OCI-LY3 (cell line): ENCODE measurements around the gene ZAR1.

ENCODE experiments used
- H2AFZ ChIP-seq: fragments of 200-600, 300-600 bp; shearing (Covaris generic); 2 replicates; pipeline ENCODE4 v1.6.0; 2014; ENCODE audit warnings: antibody characterized with exemption, low read depth, low read length
- H3K27ac ChIP-seq: fragments of 200-600, 300-600 bp; sonication (generic); 2 replicates; pipeline ENCODE4 v1.5.1; 2014; ENCODE audit warnings: mild to moderate bottlenecking, low read length, moderate library complexity, mixed read lengths
- H3K27me3 ChIP-seq: fragments of 200-600, 300-600 bp; sonication (generic); 2 replicates; pipeline ENCODE4 v1.6.1; 2014; ENCODE audit warnings: low read depth, low read length, mixed read lengths
- H3K36me3 ChIP-seq: fragments of 200-600, 300-600 bp; sonication (generic); replicated peaks from 2 replicates; pipeline ENCODE3; 2014; ENCODE audit warnings: low read depth, low read length, mixed read lengths
- H3K4me1 ChIP-seq: fragments of 300-600, 200-600 bp; sonication (generic); 2 replicates; pipeline ENCODE4 v1.6.1; 2014; ENCODE audit warnings: low read length, mixed read lengths
- H3K4me2 ChIP-seq: fragments of 200-600, 300-600 bp; sonication (generic); 2 replicates; pipeline ENCODE4 v1.6.1; 2014; ENCODE audit warnings: low read length, mixed read lengths
- H3K4me3 ChIP-seq: fragments of 300-600, 200-600 bp; sonication (generic); 2 replicates; pipeline ENCODE4 v1.5.1; 2014; ENCODE audit warnings: antibody characterized with exemption, mild to moderate bottlenecking, low read length, moderate library complexity
- H3K79me2 ChIP-seq: fragments of 300-600, 200-600 bp; shearing (Covaris generic); 2 replicates; pipeline ENCODE4 v1.6.1; 2014; ENCODE audit warnings: mild to moderate bottlenecking, low read length, mixed read lengths
- H3K9ac ChIP-seq: fragments of 300-600, 200-600 bp; shearing (Covaris generic); 2 replicates; pipeline ENCODE4 v1.6.0; 2014; ENCODE audit warnings: mild to moderate bottlenecking, low read length, moderate library complexity
- H3K9me3 ChIP-seq: fragments of 200-600, 300-600 bp; shearing (Covaris generic); 2 replicates; pipeline ENCODE4 v1.6.1; 2014; ENCODE audit warnings: low read length, mixed read lengths; ENCODE audit not compliant: insufficient read depth
- H4K20me1 ChIP-seq: fragments of 200-600, 300-600 bp; sonication (generic); 2 replicates; pipeline ENCODE4 v1.6.1; 2016; ENCODE audit warnings: low read length, mixed read lengths; ENCODE audit not compliant: insufficient read depth
- EZH2phosphoT487 ChIP-seq: fragments of 200-600 bp; shearing (Covaris generic); IDR thresholded peaks from 2 replicates; pipeline ENCODE4 v1.6.1; 2018; ENCODE audit warnings: antibody characterized with exemption, mixed run types, low read depth
- TF ChIP-seq, protein P1 (sequence below): fragments of 200-600, 300-600 bp; sonication (generic); IDR thresholded peaks from 2 replicates; pipeline ENCODE4 v1.5.1; 2014; ENCODE audit warnings: antibody characterized with exemption, low read length, low read depth

The ZAR1 gene

DNA sequence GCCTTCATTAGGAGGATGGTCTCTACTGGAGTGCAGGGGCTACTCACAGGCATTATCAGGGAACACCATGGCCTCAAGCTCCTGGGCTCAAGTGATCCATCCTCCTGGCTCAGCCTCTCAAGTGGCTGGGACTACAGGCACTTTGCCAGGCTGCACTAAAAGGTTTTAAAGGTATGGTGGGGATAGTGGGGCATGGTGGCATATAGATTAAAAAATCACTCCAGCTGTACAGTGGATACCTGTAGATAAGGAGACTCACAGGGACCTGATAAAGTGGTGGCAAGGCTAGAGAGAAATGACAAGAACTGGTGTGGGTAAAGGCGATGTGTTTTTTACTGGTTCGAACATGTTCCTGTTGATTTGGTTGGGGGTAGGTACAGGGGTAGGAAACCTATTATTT is 5.9 kb downstream of the ZAR1 start:
- Histone ChIP-seq H3K27ac (no peak overlapping the region), H3K4me3 (no peak overlapping the region), H2AFZ (no peak overlapping the region), H3K27me3 (no peaks in the 10 kb centered on the region), H3K79me2 (no peaks in the 10 kb centered on the region), H3K36me3 (peaks cover 14% of the 10 kb centered on the region), H3K4me1 (peaks cover 27% of the 10 kb centered on the region), H3K9ac (no peak overlapping the region), H4K20me1 (no peaks in the 10 kb centered on the region; the same call in 1 of the 2 replicates), H3K9me3 (no peaks in the 10 kb centered on the region), H3K4me2 (no peak overlapping the region)
- TF ChIP-seq, protein P1, sequence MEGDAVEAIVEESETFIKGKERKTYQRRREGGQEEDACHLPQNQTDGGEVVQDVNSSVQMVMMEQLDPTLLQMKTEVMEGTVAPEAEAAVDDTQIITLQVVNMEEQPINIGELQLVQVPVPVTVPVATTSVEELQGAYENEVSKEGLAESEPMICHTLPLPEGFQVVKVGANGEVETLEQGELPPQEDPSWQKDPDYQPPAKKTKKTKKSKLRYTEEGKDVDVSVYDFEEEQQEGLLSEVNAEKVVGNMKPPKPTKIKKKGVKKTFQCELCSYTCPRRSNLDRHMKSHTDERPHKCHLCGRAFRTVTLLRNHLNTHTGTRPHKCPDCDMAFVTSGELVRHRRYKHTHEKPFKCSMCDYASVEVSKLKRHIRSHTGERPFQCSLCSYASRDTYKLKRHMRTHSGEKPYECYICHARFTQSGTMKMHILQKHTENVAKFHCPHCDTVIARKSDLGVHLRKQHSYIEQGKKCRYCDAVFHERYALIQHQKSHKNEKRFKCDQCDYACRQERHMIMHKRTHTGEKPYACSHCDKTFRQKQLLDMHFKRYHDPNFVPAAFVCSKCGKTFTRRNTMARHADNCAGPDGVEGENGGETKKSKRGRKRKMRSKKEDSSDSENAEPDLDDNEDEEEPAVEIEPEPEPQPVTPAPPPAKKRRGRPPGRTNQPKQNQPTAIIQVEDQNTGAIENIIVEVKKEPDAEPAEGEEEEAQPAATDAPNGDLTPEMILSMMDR: no peak
- no peak for TF ChIP-seq EZH2phosphoT487

DNA sequence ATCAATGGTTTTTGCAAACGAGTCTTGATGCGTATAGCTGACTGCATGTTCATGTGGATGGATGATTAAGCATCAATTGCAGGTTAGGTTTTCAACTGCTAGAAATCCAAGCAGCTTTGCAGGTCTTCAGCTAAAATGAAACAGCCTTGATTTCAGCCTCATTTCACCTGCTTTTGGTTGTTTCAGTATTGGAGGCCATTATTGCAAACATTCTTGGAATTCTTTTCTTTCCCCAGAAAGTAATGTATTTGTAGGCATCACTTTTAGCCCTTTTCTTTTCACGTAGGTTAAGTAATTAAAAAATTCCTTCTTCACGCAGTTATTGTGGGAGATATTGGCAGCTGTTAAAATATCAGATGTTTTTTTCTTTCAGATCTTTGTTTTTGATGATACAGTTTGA is 8.8 kb downstream of the ZAR1 start:
- no peaks in the 10 kb centered on the region for H3K79me2 ChIP-seq
- H4K20me1 ChIP-seq: no peaks in the 10 kb centered on the region; the same call in 1 of the 2 replicates
- no peak overlapping the region for H2AFZ ChIP-seq
- H3K4me2 ChIP-seq: peak overlapping the region; percentile 71
- H3K4me1 ChIP-seq: peaks cover 34% of the 10 kb centered on the region
- no peaks in the 10 kb centered on the region for H3K27me3 ChIP-seq
- H3K9ac ChIP-seq: no peak overlapping the region
- no peak for TF ChIP-seq EZH2phosphoT487
- peaks cover 21% of the 10 kb centered on the region for H3K36me3 ChIP-seq
- no peaks in the 10 kb centered on the region for H3K9me3 ChIP-seq
- H3K4me3 ChIP-seq: peak overlapping the region; percentile 34; the same call in 1 of the 2 replicates
- H3K27ac ChIP-seq: 0 out of 2 replicates have a peak overlapping the region, but pooled peaks have one; percentile 61

DNA sequence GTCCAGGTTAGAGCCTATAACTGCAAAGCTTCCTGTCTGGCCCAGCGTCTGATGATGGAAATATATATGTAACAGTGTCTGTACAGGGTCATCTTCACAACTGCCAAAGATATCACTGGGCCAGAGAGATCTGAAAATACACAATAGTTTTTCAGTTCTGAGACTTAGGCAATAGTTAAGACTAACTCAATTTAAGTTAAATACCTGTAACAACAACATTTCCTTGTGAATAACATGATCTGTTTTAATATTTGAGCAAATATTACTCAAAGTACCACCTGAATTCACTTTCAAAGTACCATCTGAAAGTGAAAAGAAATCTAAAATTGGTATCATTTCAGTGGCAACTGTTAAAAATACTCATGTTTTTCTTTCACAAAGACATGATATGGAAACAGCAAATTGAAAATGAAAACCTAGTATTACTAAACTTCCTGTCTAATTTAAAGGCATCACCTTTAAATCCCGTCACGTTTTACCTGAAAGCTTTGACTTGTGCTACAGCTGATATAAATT is 9.6 kb downstream of the ZAR1 start:
- Histone ChIP-seq H4K20me1 (no peaks in the 10 kb centered on the region; the same call in 1 of the 2 replicates), H3K27me3 (no peaks in the 10 kb centered on the region), H3K79me2 (no peaks in the 10 kb centered on the region), H3K27ac (peak overlapping the region; percentile 61), H3K4me3 (peak overlapping the region; percentile 34), H2AFZ (no peak overlapping the region), H3K36me3 (peaks cover 21% of the 10 kb centered on the region), H3K9ac (no peak overlapping the region), H3K4me1 (peaks cover 41% of the 10 kb centered on the region), H3K9me3 (no peaks in the 10 kb centered on the region), H3K4me2 (peak overlapping the region; percentile 71)
- TF ChIP-seq, protein P1: no peak
- TF ChIP-seq EZH2phosphoT487: 0 out of 2 replicates have a peak, but pooled peaks have one; percentile 53

GRCh38 chr4:48503233-48504025 is 13.4 kb downstream of the ZAR1 start:
- H3K4me1 ChIP-seq: peaks cover 35% of the 10 kb centered on the region

More at GRCh38 chr4:48503233-48504025, 13.4 kb downstream of the ZAR1 start:
- H3K9ac ChIP-seq: no peak overlapping the region
- peak overlapping the region; percentile 38; the same call in 1 of the 2 replicates for H3K4me2 ChIP-seq
- no peaks in the 10 kb centered on the region for H3K27me3 ChIP-seq
- H4K20me1 ChIP-seq: no peaks in the 10 kb centered on the region; the same call in 1 of the 2 replicates
- H3K9me3 ChIP-seq: no peaks in the 10 kb centered on the region
- no peaks in the 10 kb centered on the region for H3K79me2 ChIP-seq
- peaks cover 21% of the 10 kb centered on the region for H3K36me3 ChIP-seq
- H3K4me3 ChIP-seq: no peak overlapping the region
- no peak overlapping the region for H3K27ac ChIP-seq
- no peak for TF ChIP-seq EZH2phosphoT487
- TF ChIP-seq, protein P1: no peak
- no peak overlapping the region for H2AFZ ChIP-seq
